ENCODE data around the gene TBC1D17.
"Not testable (repeated sequence)": the region's sequence is repeated elsewhere in the genome, so short reads cannot be mapped to it uniquely, and the experiment has no call there.

TBC1D17 gene

GRCh38 chr19:49924004-49924880, 46.7 kb downstream of the TBC1D17 start:
- DNase-seq: no peak

GRCh38 chr19:49924881-49925210, 47.3 kb downstream of the TBC1D17 start:
- not testable (repeated sequence) for DNase-seq

- no peak for DNase-seq
These were observed 48.0 kb downstream of the TBC1D17 start for GRCh38 chr19:49925486-49925885.

- no peak for DNase-seq
These were observed 49.0 kb downstream of the TBC1D17 start for GRCh38 chr19:49926515-49926914.

- no peak for DNase-seq
These were observed 50.2 kb downstream of the TBC1D17 start for GRCh38 chr19:49927526-49928264.

GRCh38 chr19:49929121-49929610, 51.7 kb downstream of the TBC1D17 start, which contains the start of the genes ATF5 and NUP62:
Gene ATF5 (plus strand): TSS chr19:49929205. CDS start chr19:49930851, 1,646 bp downstream.
Gene NUP62 (minus strand): TSS chr19:49929504. CDS start chr19:49909807, 19,697 bp downstream.
- peak; percentile 84 to 90 (median 88) for DNase-seq

- DNase-seq: peak; percentile 73 to 96 (median 91)
These were observed 52.3 kb downstream of the TBC1D17 start for GRCh38 chr19:49929611-49930482.

GRCh38 chr19:49930483-49931011, 53.0 kb downstream of the TBC1D17 start:
- DNase-seq: peak in 1 of 5 experiments; percentile 21

- DNase-seq: no peak
These were observed 54.0 kb downstream of the TBC1D17 start for GRCh38 chr19:49931293-49932040.

- no peak for DNase-seq
These were observed 54.5 kb downstream of the TBC1D17 start for GRCh38 chr19:49932041-49932451.

- peak in 2 of 5 experiments; percentile 74 to 85 for DNase-seq
These were observed 55.2 kb downstream of the TBC1D17 start for GRCh38 chr19:49932731-49933131.

GRCh38 chr19:49933643-49934042, 56.1 kb downstream of the TBC1D17 start:
- no peak for DNase-seq

- DNase-seq: no peak
These were observed 59.0 kb downstream of the TBC1D17 start for GRCh38 chr19:49936549-49936948.

- peak; percentile 51 to 71 (median 64) for DNase-seq
These were observed 60.4 kb downstream of the TBC1D17 start for GRCh38 chr19:49937750-49938381.
